A673 (cell line): ENCODE results near the gene TNFSF8. TPM values are rescaled to one million over a fixed set of nuclear protein-coding genes. Genes with fewer than 3 reads are reported as not detected.

ENCODE experiments used
- BruUV-seq: library from RNA; stranded (reverse); fragments of 400-500 nt; replicated peaks from 2 replicates; lab custom pipeline; 2021; lab: Mats Ljungman, UMichigan
- CTCF ChIA-PET: fragments of 300-600 bp; sonication (Branson Sonifier 250); formaldehyde crosslinking; loops from one replicate; lab custom pipeline; 2022; ENCODE audit warnings: antibody characterized with exemption; lab: Charles Lee
- POLR2A ChIA-PET: fragments of 300-600 bp; sonication (Branson Sonifier 250); formaldehyde crosslinking; loops from one replicate; lab custom pipeline; 2022; ENCODE audit warnings: antibody characterized with exemption; ENCODE audit not compliant: low non-redundant PET; lab: Charles Lee
- DNase-seq: peaks from one replicate; pipeline ENCODE4 v3.0.0-alpha.2; 2015; ENCODE audit warnings: low spot score
- H3K27ac ChIP-seq: fragments of 200-600 bp; sonication (generic); 2 replicates; pipeline ENCODE4 v1.5.1; 2016; ENCODE audit warnings: mixed run types, low read depth, mild to moderate bottlenecking, mixed read lengths, antibody characterized with exemption, low read length; ENCODE audit not compliant: poor library complexity, severe bottlenecking
- H3K27me3 ChIP-seq: fragments of 200-600 bp; sonication (generic); replicated peaks from 2 replicates; pipeline ENCODE4 v1.6.1; 2017; ENCODE audit warnings: mixed run types, low read depth, mild to moderate bottlenecking, mixed read lengths, antibody characterized with exemption, low read length; ENCODE audit not compliant: insufficient read depth, poor library complexity
- H3K36me3 ChIP-seq: fragments of 200-600 bp; sonication (generic); 2 replicates; pipeline ENCODE4 v1.6.1; 2016; ENCODE audit warnings: mixed run types, mild to moderate bottlenecking, mixed read lengths, antibody characterized with exemption, low read length; ENCODE audit not compliant: insufficient read depth, poor library complexity, severe bottlenecking
- H3K4me1 ChIP-seq: fragments of 200-600 bp; sonication (generic); 2 replicates; pipeline ENCODE4 v1.6.1; 2017; ENCODE audit warnings: mixed run types, mild to moderate bottlenecking, mixed read lengths, antibody characterized with exemption, low read length; ENCODE audit not compliant: insufficient read depth, poor library complexity, severe bottlenecking
- H3K4me3 ChIP-seq: fragments of 200-600 bp; sonication (generic); 2 replicates; pipeline ENCODE4 v1.5.1; 2016; ENCODE audit warnings: low read depth, mixed run types, mild to moderate bottlenecking, mixed read lengths, low read length; ENCODE audit not compliant: poor library complexity, severe bottlenecking
- H3K9me3 ChIP-seq: fragments of 200-600 bp; sonication (generic); 2 replicates; pipeline ENCODE4 v1.6.1; 2016; ENCODE audit warnings: mixed run types, low read depth, mild to moderate bottlenecking, mixed read lengths, antibody characterized with exemption, low read length; ENCODE audit not compliant: poor library complexity, severe bottlenecking
- EZH2 ChIP-seq: fragments of 200-600 bp; sonication (generic); IDR thresholded peaks from 2 replicates; pipeline ENCODE4 v1.6.1; 2017; ENCODE audit warnings: borderline replicate concordance, low read depth, mild to moderate bottlenecking, mixed read lengths, antibody characterized with exemption, low read length; ENCODE audit not compliant: poor library complexity, severe bottlenecking
- intact Hi-C: fragments of 100-400 bp; cut with micrococcal nuclease; formaldehyde crosslinking; loops from one replicate; pipeline ENCODE4 v1.10.0; 2022; ENCODE audit not compliant: unreplicated experiment
- total RNA-seq: library from RNA; stranded (reverse); gene quantifications from 2 replicates; pipeline ENCODE4 v1.2.3, GENCODE V29; 2021
- TF ChIP-seq, protein P1 (sequence below): fragments of 300-800, 200-600 bp; sonication (generic); conservative IDR thresholded peaks from 2 replicates; pipeline ENCODE4 v1.5.1; 2017; ENCODE audit warnings: low read depth, mild to moderate bottlenecking, antibody characterized with exemption, low read length, moderate library complexity, mixed read lengths

Gene TNFSF8
- total RNA-seq, 1 experiment from 2014 or later = not detected

DNA sequence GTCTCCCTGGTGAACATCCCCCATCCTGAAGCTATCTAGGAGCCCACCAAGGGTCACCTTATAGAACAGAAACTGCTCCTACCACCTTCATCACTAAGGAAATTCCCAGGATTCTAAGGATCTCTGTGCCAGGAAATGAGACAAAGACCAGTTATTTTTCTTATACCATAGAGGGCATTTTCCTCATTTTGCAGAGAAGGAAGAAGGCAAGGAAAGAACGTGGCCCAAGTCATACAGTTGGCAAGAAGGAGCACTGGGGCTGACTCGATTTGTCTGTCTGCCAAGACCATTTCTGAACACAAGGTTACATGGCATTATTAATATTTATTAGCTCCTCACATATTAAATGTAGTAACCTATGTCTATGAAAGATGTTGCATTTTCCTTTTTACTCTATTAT lies 74.9 kb downstream of the TNFSF8 start:
- POLR2A ChIA-PET = interaction anchor here (0.6 kb wide), 1 partner anchor 679 kb away, joined by 12 read pairs; no protein-coding TSS in a partner anchor
- DNase-seq = no peak
- intact Hi-C loops = no loop called here
- Histone ChIP-seq H3K36me3 (no peaks in the 10 kb centered on the region), H3K27me3 (no peaks in the 10 kb centered on the region), H3K27ac (no peak overlapping the region), H3K9me3 (no peaks in the 10 kb centered on the region), H3K4me3 (no peak overlapping the region), H3K4me1 (no peaks in the 10 kb centered on the region)
- CTCF ChIA-PET = no interaction called here
- BruUV-seq = no TSS peak
- TF ChIP-seq, protein P1, sequence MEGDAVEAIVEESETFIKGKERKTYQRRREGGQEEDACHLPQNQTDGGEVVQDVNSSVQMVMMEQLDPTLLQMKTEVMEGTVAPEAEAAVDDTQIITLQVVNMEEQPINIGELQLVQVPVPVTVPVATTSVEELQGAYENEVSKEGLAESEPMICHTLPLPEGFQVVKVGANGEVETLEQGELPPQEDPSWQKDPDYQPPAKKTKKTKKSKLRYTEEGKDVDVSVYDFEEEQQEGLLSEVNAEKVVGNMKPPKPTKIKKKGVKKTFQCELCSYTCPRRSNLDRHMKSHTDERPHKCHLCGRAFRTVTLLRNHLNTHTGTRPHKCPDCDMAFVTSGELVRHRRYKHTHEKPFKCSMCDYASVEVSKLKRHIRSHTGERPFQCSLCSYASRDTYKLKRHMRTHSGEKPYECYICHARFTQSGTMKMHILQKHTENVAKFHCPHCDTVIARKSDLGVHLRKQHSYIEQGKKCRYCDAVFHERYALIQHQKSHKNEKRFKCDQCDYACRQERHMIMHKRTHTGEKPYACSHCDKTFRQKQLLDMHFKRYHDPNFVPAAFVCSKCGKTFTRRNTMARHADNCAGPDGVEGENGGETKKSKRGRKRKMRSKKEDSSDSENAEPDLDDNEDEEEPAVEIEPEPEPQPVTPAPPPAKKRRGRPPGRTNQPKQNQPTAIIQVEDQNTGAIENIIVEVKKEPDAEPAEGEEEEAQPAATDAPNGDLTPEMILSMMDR = no peak
- no peak for TF ChIP-seq EZH2

DNA sequence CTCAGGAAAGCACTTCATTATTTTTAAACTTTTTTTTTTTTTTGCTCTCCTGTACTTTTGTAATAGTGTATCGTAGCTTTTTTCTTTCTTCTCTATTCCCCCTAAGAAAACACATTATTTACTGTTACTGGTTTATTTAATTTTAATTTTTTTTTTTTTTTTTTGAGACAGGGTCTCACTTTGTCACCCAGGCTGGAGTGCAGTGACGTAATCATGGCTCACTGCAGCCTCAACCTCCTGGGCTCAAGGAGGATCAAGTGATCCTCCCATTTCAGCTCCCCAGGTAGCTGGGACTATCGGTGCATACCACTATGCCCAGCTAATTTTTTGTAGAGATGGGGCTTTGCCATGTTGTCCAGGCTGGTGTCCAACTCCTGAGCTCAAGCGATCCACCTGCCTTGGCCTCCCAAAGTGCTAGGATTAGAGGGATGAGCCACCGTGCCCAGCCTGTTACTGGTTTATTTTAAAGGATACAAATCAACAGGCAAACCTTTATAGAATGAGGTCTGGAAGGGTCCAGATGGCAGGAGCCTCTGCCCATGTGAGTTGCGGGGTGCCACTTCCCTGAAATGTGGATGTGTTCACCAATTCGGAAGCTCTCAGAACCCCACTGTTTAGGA lies 75.5 kb downstream of the TNFSF8 start:
- intact Hi-C loops = no loop called here
- Histone ChIP-seq H3K4me3 (no peak overlapping the region), H3K27me3 (no peaks in the 10 kb centered on the region), H3K9me3 (no peaks in the 10 kb centered on the region), H3K4me1 (no peaks in the 10 kb centered on the region), H3K36me3 (no peaks in the 10 kb centered on the region), H3K27ac (no peak overlapping the region)
- no TSS peak for BruUV-seq
- ChIA-PET POLR2A (no interaction called here), CTCF (no interaction called here)
- no peak for DNase-seq
- TF ChIP-seq, protein P1 = no peak

DNA sequence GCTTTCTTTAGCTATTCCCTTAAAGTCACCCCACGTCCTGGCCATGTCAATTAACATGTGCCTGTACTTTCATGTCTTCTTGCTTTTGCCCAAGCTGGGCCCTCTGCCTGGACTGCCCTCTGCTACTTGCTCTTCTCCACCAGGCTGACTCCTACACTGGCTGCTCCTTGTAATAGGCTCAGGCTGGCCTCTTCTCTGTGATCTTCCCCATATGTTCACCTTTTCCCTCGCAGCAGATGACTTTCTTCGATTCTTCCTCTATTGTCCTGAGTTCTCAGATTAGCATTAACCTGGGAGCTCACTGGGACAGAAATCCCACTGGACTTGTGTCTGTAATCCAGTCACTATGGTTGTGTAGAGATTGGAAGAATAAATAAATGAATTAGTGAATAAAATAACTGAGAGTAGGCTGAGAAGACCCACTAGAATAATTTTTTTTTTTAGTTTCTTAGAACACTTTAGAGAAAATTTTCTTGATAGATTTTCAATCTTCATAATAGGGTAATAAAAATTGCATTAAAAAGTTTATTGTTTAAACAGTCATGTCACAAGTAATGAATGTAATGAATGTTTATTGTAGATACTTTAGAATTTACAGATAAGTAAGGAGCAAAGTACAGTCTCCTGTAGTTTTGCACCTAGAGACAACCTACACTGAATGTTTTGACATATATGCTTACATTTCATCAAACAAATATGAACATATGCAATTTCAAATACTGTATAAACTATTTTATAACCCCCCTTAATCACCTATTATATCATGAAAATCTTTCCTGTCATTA lies 77.1 kb downstream of the TNFSF8 start:
- ChIA-PET CTCF (no interaction called here), POLR2A (no interaction called here)
- Histone ChIP-seq H3K27me3 (no peaks in the 10 kb centered on the region), H3K4me3 (no peak overlapping the region), H3K27ac (no peak overlapping the region), H3K9me3 (no peaks in the 10 kb centered on the region), H3K36me3 (no peaks in the 10 kb centered on the region), H3K4me1 (no peaks in the 10 kb centered on the region)
- TF ChIP-seq, protein P1 = no peak
- TF ChIP-seq EZH2 = no peak
- DNase-seq = no peak
- no TSS peak for BruUV-seq
- intact Hi-C loops = no loop called here
